Gastrocnemius medialis (tissue), 4 donors: ENCODE measurements around the gene DHDH.

ENCODE experiments used
- CTCF ChIP-seq, 5 experiments: fragments of 450-650 bp in 3 of 5; fragments of 200-600 bp in 2 of 5; sonication (generic) in 2 of 5; IDR thresholded peaks in 4 of 5; conservative IDR thresholded peaks in 1 of 5; 1 replicate in 4 of 5; 2 replicates in 1 of 5; pipeline ENCODE4 v1.5.1; 2016 to 2019; ENCODE audit warnings: antibody characterized with exemption in 5 of 5, mild to moderate bottlenecking in 3 of 5, moderate library complexity in 3 of 5
- POLR2A ChIP-seq, 2 donors: fragments of 450-650 bp; IDR thresholded peaks; one replicate each; pipeline ENCODE4 v1.6.1; 2017; ENCODE audit warnings: antibody characterized with exemption in 2 of 2, mild to moderate bottlenecking in 2 of 2, moderate library complexity in 2 of 2

- TF ChIP-seq CTCF (IDR thresholded peaks at IDR 0.05 in 4 of 5, conservative IDR thresholded peaks at IDR 0.05 in 1 of 5) = no peak
- no peak for TF ChIP-seq POLR2A (IDR thresholded peaks at IDR 0.05)
These were observed 54.8 kb downstream of the DHDH start for GRCh38 chr19:48988286-48988685.
